Fibroblast of lung (primary cell): Measurements from ENCODE around the gene AKAP7.

Experiments
- CTCF ChIP-seq, 2 donors: IDR thresholded peaks in 1 of 2; conservative IDR thresholded peaks in 1 of 2; 1 replicate in 1 of 2; 2 replicates in 1 of 2; pipeline ENCODE4 v1.5.1; 2011 to 2012; ENCODE audit warnings: low read length in 2 of 2, control low read depth in 1 of 2, inconsistent platforms in 1 of 2, low read depth in 1 of 2, mild to moderate bottlenecking in 1 of 2
- EZH2 ChIP-seq: IDR thresholded peaks from 2 replicates; pipeline ENCODE4 v1.5.1; 2012; ENCODE audit warnings: low read length, control low read depth, mild to moderate bottlenecking; ENCODE audit errors: missing control alignments

- TF ChIP-seq CTCF (conservative IDR thresholded peaks at IDR 0.05 in 1 of 2, IDR thresholded peaks at IDR 0.05 in 1 of 2; ENCODE audit: low read depth in 1 of 2, low read length in 2 of 2): no peak
- no peak for TF ChIP-seq EZH2
Measured at GRCh38 chr6:131167773-131168172, 32.5 kb downstream of the AKAP7 start.
